Endothelial cell of umbilical vein (primary cell): ENCODE data around the gene MMP25. TPM values are rescaled to one million over a fixed set of nuclear protein-coding genes. Genes with fewer than 3 reads are reported as not detected.

ENCODE experiments used
- BruUV-seq: library from RNA; stranded (reverse); fragments of 400-500 nt; replicated peaks from 2 replicates; lab custom pipeline; 2021; lab: Mats Ljungman, UMichigan
- CTCF ChIA-PET: fragments of 300-600, 350-600 bp; sonication (Branson Sonifier 250); formaldehyde crosslinking; loops from one replicate; lab custom pipeline; 2021; ENCODE audit warnings: antibody characterized with exemption, inconsistent platforms; lab: Charles Lee
- POLR2A ChIA-PET: fragments of 300-600, 350-600 bp; sonication (Branson Sonifier 250); formaldehyde crosslinking; loops from one replicate; lab custom pipeline; 2021; ENCODE audit warnings: antibody characterized with exemption, inconsistent platforms; lab: Charles Lee
- DNase-seq: peaks from one replicate; pipeline ENCODE4 v3.0.0-alpha.2; 2011; ENCODE audit warnings: low read depth, low spot score
- FAIRE-seq: peaks from 2 replicates; lab custom pipeline; 2011; peaks lifted over from hg19 to GRCh38; lab: Jason Lieb, UNC
- H2AFZ ChIP-seq: 2 replicates; pipeline ENCODE4 v1.6.0; 2012; ENCODE audit warnings: low read depth, low read length, control low read depth, inconsistent platforms
- H3K27ac ChIP-seq: 2 replicates; pipeline ENCODE4 v1.5.1; 2011; ENCODE audit warnings: low read depth, mild to moderate bottlenecking, control low read depth, low read length, moderate library complexity; ENCODE audit not compliant: insufficient read depth
- H3K27me3 ChIP-seq, 2 experiments: 2 replicates each; pipeline versions ENCODE4 v1.6.0 to v1.6.1; 2011; ENCODE audit warnings: low read length in 2 of 2, mixed read lengths in 1 of 2; ENCODE audit not compliant: control insufficient read depth in 2 of 2, insufficient read depth in 2 of 2
- H3K36me3 ChIP-seq, 2 experiments: 2 replicates in 1 of 2; 3 replicates in 1 of 2; pipeline ENCODE4 v1.5.1; 2011; ENCODE audit warnings: low read length in 2 of 2, mild to moderate bottlenecking in 1 of 2, moderate library complexity in 1 of 2; ENCODE audit not compliant: control insufficient read depth in 2 of 2, insufficient read depth in 2 of 2; ENCODE audit errors: extremely low read depth in 1 of 2
- H3K4me1 ChIP-seq: 3 replicates; pipeline ENCODE4 v1.5.1; 2011; ENCODE audit warnings: mild to moderate bottlenecking, low read length; ENCODE audit not compliant: control insufficient read depth, insufficient read depth; ENCODE audit errors: extremely low read depth
- H3K4me2 ChIP-seq: 2 replicates; pipeline ENCODE4 v1.6.1; 2011; ENCODE audit warnings: low read length, control low read depth, mixed read lengths; ENCODE audit not compliant: insufficient read depth
- H3K4me3 ChIP-seq, 3 experiments: fragments of 200-600 bp in 1 of 3; sonication (generic), shearing (Covaris generic) in 1 of 3; replicated peaks in 1 of 3; 2 replicates each; pipeline ENCODE4 v1.5.1; 2011 to 2016; ENCODE audit warnings: control low read depth in 3 of 3, low read length in 3 of 3, mild to moderate bottlenecking in 2 of 3, inconsistent platforms in 1 of 3, low read depth in 1 of 3, moderate library complexity in 1 of 3; ENCODE audit not compliant: insufficient read depth in 1 of 3
- H3K79me2 ChIP-seq: 2 replicates; pipeline ENCODE4 v1.6.0; 2012; ENCODE audit warnings: low read length, inconsistent platforms; ENCODE audit not compliant: control insufficient read depth, insufficient read depth
- H3K9ac ChIP-seq: replicated peaks from 2 replicates; pipeline ENCODE3; 2011; ENCODE audit warnings: low read length, control low read depth; ENCODE audit not compliant: insufficient read depth; ENCODE audit errors: extremely low read depth
- H3K9me1 ChIP-seq: replicated peaks from 3 replicates; pipeline ENCODE4 v1.6.0; 2011; ENCODE audit warnings: mild to moderate bottlenecking, low read length; ENCODE audit not compliant: control insufficient read depth, insufficient read depth; ENCODE audit errors: extremely low read depth
- H3K9me3 ChIP-seq: replicated peaks from 2 replicates; pipeline ENCODE4 v1.5.1; 2012; ENCODE audit warnings: low read length, inconsistent platforms; ENCODE audit not compliant: control insufficient read depth, insufficient read depth
- H4K20me1 ChIP-seq: replicated peaks from 2 replicates; pipeline ENCODE3; 2011; ENCODE audit warnings: mild to moderate bottlenecking, low read length; ENCODE audit not compliant: control insufficient read depth, insufficient read depth; ENCODE audit errors: extremely low read depth
- EZH2 ChIP-seq: IDR thresholded peaks from 2 replicates; pipeline ENCODE4 v1.6.1; 2012; ENCODE audit warnings: borderline replicate concordance, low read depth, mild to moderate bottlenecking, moderate library complexity, low read length, inconsistent platforms; ENCODE audit not compliant: severe bottlenecking
- JUN ChIP-seq: IDR thresholded peaks from 2 replicates; pipeline ENCODE4 v1.6.1; 2011; ENCODE audit warnings: borderline replicate concordance, low read depth; ENCODE audit not compliant: insufficient read length, insufficient read depth
- POLR2A ChIP-seq: IDR thresholded peaks from 2 replicates; pipeline ENCODE4 v1.6.1; 2012; ENCODE audit warnings: low read depth, mild to moderate bottlenecking, control low read depth, low read length
- dilution Hi-C: fragments of 300-500 bp; cut with MboI; formaldehyde crosslinking; loops from one replicate; pipeline ENCODE4 v1.15.0; 2019; ENCODE audit warnings: low sequenced_read_pairs; ENCODE audit not compliant: extremely low pct_ligation_motif_present
- intact Hi-C: fragments of 100-400 bp; cut with micrococcal nuclease; formaldehyde crosslinking; loops from one replicate; pipeline ENCODE4 v1.10.0; 2022
- polyA plus RNA-seq, 4 experiments: library from polyadenylated mRNA; depleted of rRNA in 3 of 4; stranded (reverse) in 3 of 4; unstranded in 1 of 4; fragments of >200 nt; gene quantifications; 2 replicates each; pipeline versions ENCODE4 v1.2.1 to v1.2.3, GENCODE V29; 2011 to 2012; ENCODE audit warnings: missing spikeins in 1 of 4
- total RNA-seq: library from RNA; stranded (reverse); gene quantifications from 2 replicates; pipeline ENCODE4 v1.2.3, GENCODE V29; 2021

Gene MMP25
- total and polyA plus RNA-seq, 2 donors (not counting 3 experiments of a cell fraction or from before 2014, with no cell fraction given), result 0.08 to 0.35 TPM

DNA sequence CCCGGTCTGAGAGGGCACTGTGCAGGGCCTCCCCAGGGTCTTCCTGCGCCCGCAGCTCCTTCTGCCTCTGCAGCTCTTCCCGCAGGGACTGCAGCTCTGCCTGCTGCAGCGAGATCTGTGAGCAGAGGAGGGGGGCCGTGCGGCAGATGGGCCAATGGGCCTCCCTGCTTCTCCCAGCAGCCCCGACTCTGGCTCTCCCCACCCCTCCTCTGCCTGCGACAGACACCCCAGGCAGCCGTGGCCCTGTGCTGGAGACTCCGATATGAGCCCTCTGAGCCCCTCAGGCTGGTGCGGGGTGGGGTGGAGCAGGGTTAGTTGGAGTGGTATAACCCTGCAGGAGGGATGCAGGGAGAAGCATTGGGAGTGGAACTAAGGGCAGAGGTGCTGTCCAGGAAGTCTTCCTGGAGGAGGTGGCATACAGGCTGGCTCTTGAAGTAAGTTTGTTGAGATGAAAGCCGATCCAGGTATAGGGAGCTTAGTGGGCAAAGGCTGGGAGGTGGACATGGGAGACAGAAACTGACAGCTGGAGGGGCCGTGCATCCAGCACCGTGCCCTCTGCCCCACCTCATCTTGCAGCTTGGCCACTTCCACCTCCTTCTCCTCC lies 17.5 kb upstream of the MMP25 start:
- no peak overlapping the region for H3K9ac ChIP-seq
- no peak overlapping the region for H3K4me2 ChIP-seq
- dilution Hi-C loops, result no loop called here

GRCh38 chr16:3029491-3030221 lies 16.7 kb upstream of the MMP25 start:
- intact Hi-C loops (loop anchor here (2.0 kb wide), 1 partner anchor 29 kb away; no protein-coding TSS in a partner anchor), dilution Hi-C loops (no loop called here)
- H3K27ac ChIP-seq, result no peak overlapping the region
- H3K4me1 ChIP-seq, result no peaks in the 10 kb centered on the region
- no TSS peak for BruUV-seq
- H3K9me1 ChIP-seq, result no peaks in the 10 kb centered on the region
- DNase-seq, result no peak
- H2AFZ ChIP-seq, result no peak overlapping the region
- ChIA-PET CTCF (interaction anchor here (1.5 to 8.8 kb wide), 7 partner anchors 9 to 121 kb away, joined by 4 to 200 read pairs (median 57); partner anchors contain the start of genes HCFC1R1, MMP25, THOC6 and TNFRSF12A), POLR2A (no interaction called here)
- no peak overlapping the region for H3K4me2 ChIP-seq
- H3K79me2 ChIP-seq, result no peaks in the 10 kb centered on the region
- TF ChIP-seq EZH2 (peak; percentile 76), JUN (no peak)
- H3K9ac ChIP-seq, result no peak overlapping the region
- no peaks in the 10 kb centered on the region for H4K20me1 ChIP-seq
- H3K36me3 ChIP-seq, result peaks cover 0 to 9% of the 10 kb centered on the region in 2 experiments
- peaks cover 36 to 41% of the 10 kb centered on the region in 2 experiments for H3K27me3 ChIP-seq
- no peaks in the 10 kb centered on the region for H3K9me3 ChIP-seq
- FAIRE-seq, result peak; percentile 4
- no peak overlapping the region for H3K4me3 ChIP-seq

More for the DNA sequence above, 17.5 kb upstream of the MMP25 start:
- Histone ChIP-seq H3K27me3 (peaks cover 34 to 38% of the 10 kb centered on the region in 2 experiments), H3K4me3 (no peak overlapping the region), H3K9me3 (no peaks in the 10 kb centered on the region), H4K20me1 (no peaks in the 10 kb centered on the region), H3K27ac (no peak overlapping the region), H2AFZ (no peak overlapping the region), H3K9me1 (no peaks in the 10 kb centered on the region), H3K36me3 (peaks cover 0 to 9% of the 10 kb centered on the region in 2 experiments), H3K79me2 (no peaks in the 10 kb centered on the region), H3K4me1 (no peaks in the 10 kb centered on the region)
- CTCF ChIA-PET, result interaction anchor here (0.6 to 8.8 kb wide), 21 partner anchors 8 to 142 kb away, joined by 3 to 200 read pairs (median 8); partner anchors contain the start of genes CLDN6, HCFC1R1, MMP25 and PAQR4
- FAIRE-seq, result no peak
- POLR2A ChIA-PET, result interaction anchor here (0.6 to 1.1 kb wide), 4 partner anchors 9 to 106 kb away, joined by 3 to 6 read pairs (median 5); partner anchors contain the start of genes TNFRSF12A and ZNF213
- intact Hi-C loops, result loop anchor here (1.0 kb wide), 1 partner anchor 26 kb away; no protein-coding TSS in a partner anchor
- BruUV-seq, result no TSS peak
- TF ChIP-seq EZH2 (no peak), POLR2A (peak; percentile 27)
- DNase-seq, result no peak
